ENCODE measurements around the gene IFITM5.

Gene IFITM5

GRCh38 chr11:266676-267439, 32.5 kb downstream of the IFITM5 start:
- no peak for DNase-seq (ENCODE audit: low spot score)

GRCh38 chr11:261624-262023, 37.7 kb downstream of the IFITM5 start:
- no peak for DNase-seq (ENCODE audit: low spot score)

- no peak for DNase-seq (ENCODE audit: low spot score)
Measured at GRCh38 chr11:259413-259812, 39.9 kb downstream of the IFITM5 start.

- no peak for DNase-seq (ENCODE audit: low spot score)
Measured at GRCh38 chr11:257766-258493, 41.4 kb downstream of the IFITM5 start.

- DNase-seq (ENCODE audit: low spot score) = no peak
Measured at GRCh38 chr11:256952-257737, 42.2 kb downstream of the IFITM5 start.

GRCh38 chr11:255816-256215, 43.5 kb downstream of the IFITM5 start:
- no peak for DNase-seq (ENCODE audit: low spot score)

GRCh38 chr11:255176-255575, 44.1 kb downstream of the IFITM5 start:
- no peak for DNase-seq (ENCODE audit: low spot score)

GRCh38 chr11:253886-254270, 45.4 kb downstream of the IFITM5 start:
- DNase-seq (ENCODE audit: low spot score) = no peak

- no peak for DNase-seq (ENCODE audit: low spot score)
Measured at GRCh38 chr11:253160-253885, 46.0 kb downstream of the IFITM5 start.

GRCh38 chr11:252666-253065, 46.7 kb downstream of the IFITM5 start:
- no peak for DNase-seq (ENCODE audit: low spot score)

GRCh38 chr11:251550-251949, 47.8 kb downstream of the IFITM5 start:
- no peak for DNase-seq (ENCODE audit: low spot score)

GRCh38 chr11:250740-251299, 48.5 kb downstream of the IFITM5 start:
- no peak for DNase-seq (ENCODE audit: low spot score)

GRCh38 chr11:250274-250673, 49.1 kb downstream of the IFITM5 start:
- no peak for DNase-seq (ENCODE audit: low spot score)

GRCh38 chr11:249062-249461, 50.3 kb downstream of the IFITM5 start:
- no peak for DNase-seq (ENCODE audit: low spot score)
